ENCODE results near the gene SLC6A20. TPM values are rescaled to one million over a fixed set of nuclear protein-coding genes. Genes with fewer than 3 reads are reported as not detected.

Gene SLC6A20
- total RNA-seq, 1 donor from 2014 or later: not detected

- no peak overlapping the region for H2AFZ ChIP-seq (replicated peaks)
- peaks cover 12% of the 10 kb centered on the region for H3K36me3 ChIP-seq
- no peaks in the 10 kb centered on the region for H3K9me3 ChIP-seq (ENCODE audit: low read depth)
- H3K79me2 ChIP-seq (ENCODE audit: low read depth): peaks cover 29% of the 10 kb centered on the region
- DNase-seq (ENCODE audit: low spot score): no peak
- peaks cover 46% of the 10 kb centered on the region for H4K20me1 ChIP-seq (ENCODE audit: low read depth)
- peaks cover 4% of the 10 kb centered on the region for H3F3A ChIP-seq (ENCODE audit: low read depth)
- no peak overlapping the region for H3K27ac ChIP-seq
- Mint-ChIP-seq H3K4me3 (no peak overlapping the region), H3K4me1 (peaks cover 3% of the 10 kb centered on the region), H3K9me3 (no peaks in the 10 kb centered on the region), H3K27me3 (ENCODE audit: insufficient read depth, low read depth) (no peaks in the 10 kb centered on the region), H3K36me3 (peaks cover 17% of the 10 kb centered on the region), H3K27ac (no peak overlapping the region)
- H3K4me3 ChIP-seq: no peak overlapping the region
- no peak overlapping the region for H3K4me2 ChIP-seq
- no peak overlapping the region for H3K9ac ChIP-seq
- no peaks in the 10 kb centered on the region for H3K27me3 ChIP-seq
- peaks cover 10% of the 10 kb centered on the region for H3K4me1 ChIP-seq
- no peak for TF ChIP-seq EZH2 (IDR thresholded peaks at IDR 0.05)
- TF ChIP-seq EZH2phosphoT487 (IDR thresholded peaks at IDR 0.05): no peak
- TF ChIP-seq CTCF (IDR thresholded peaks at IDR 0.05): no peak
Measured at GRCh38 chr3:45705839-45706808, 90.2 kb downstream of the SLC6A20 start.

Small RNAs within 50 kb of the gene (small RNA-seq; reads per million reads assigned to genes)
- gene RN7SL145P: not detected

Other genes with a start within 250 kb of the SLC6A20 start
- 10.0 and 14.8 TPM in 2 replicates for gene LIMD1, start 201.8 kb downstream of the SLC6A20 start, total RNA-seq (ENCODE audit: low replicate concordance)
- 46.7 and 61.8 TPM in 2 replicates for gene SACM1L, start 107.1 kb downstream of the SLC6A20 start, total RNA-seq (ENCODE audit: low replicate concordance)
- 19.0 and 22.5 TPM in 2 replicates for gene LZTFL1, start 45.6 kb upstream of the SLC6A20 start, total RNA-seq (ENCODE audit: low replicate concordance)
- gene CCR9, start 90.0 kb upstream of the SLC6A20 start, total RNA-seq (ENCODE audit: low replicate concordance): not detected in 2 replicates
- gene CXCR6, start 146.9 kb upstream of the SLC6A20 start, total RNA-seq (ENCODE audit: low replicate concordance): not detected in 2 replicates
- gene FYCO1, start 199.3 kb upstream of the SLC6A20 start, total RNA-seq (ENCODE audit: low replicate concordance): 6.8 and 11.4 TPM in 2 replicates
- not detected in 2 replicates for gene XCR1, start 230.9 kb upstream of the SLC6A20 start, total RNA-seq (ENCODE audit: low replicate concordance)

Measured in neural progenitor cell (in vitro differentiated cells).